Tibial nerve (tissue), 4 donors: ENCODE results near the gene S100A10. TPM values are rescaled to one million over a fixed set of nuclear protein-coding genes. Genes with fewer than 3 reads are reported as not detected.

Source experiments
- DNase-seq, 2 donors: peaks; one replicate each; pipeline ENCODE4 v3.0.0-alpha.2; 2019; ENCODE audit warnings: low spot score in 2 of 2
- H3K27ac ChIP-seq, 4 donors: fragments of 200-600 bp; sonication (generic) in 3 of 4; one replicate each; pipeline ENCODE4 v1.5.1; 2017 to 2019; ENCODE audit warnings: mild to moderate bottlenecking in 1 of 4
- H3K27me3 ChIP-seq, 2 donors: fragments of 200-600 bp; sonication (generic) in 1 of 2; one replicate each; pipeline versions ENCODE4 v1.5.1 to v1.6.0; 2017 to 2019
- H3K36me3 ChIP-seq, 3 donors: fragments of 200-600 bp; sonication (generic); one replicate each; pipeline ENCODE4 v1.5.1; 2018 to 2019
- H3K4me1 ChIP-seq, 4 donors: fragments of 200-600 bp; sonication (generic) in 3 of 4; one replicate each; pipeline ENCODE4 v1.5.1; 2017 to 2019
- H3K4me3 ChIP-seq, 4 donors: fragments of 200-600 bp; sonication (generic) in 3 of 4; one replicate each; pipeline ENCODE4 v1.5.1; 2017 to 2019; ENCODE audit warnings: mild to moderate bottlenecking in 1 of 4, moderate library complexity in 1 of 4
- H3K9me3 ChIP-seq, 4 donors: fragments of 200-600 bp; sonication (generic) in 3 of 4; one replicate each; pipeline ENCODE4 v1.5.1; 2017 to 2019
- CTCF ChIP-seq, 5 experiments: fragments of 200-600 bp in 3 of 5; fragments of 450-650 bp in 2 of 5; sonication (generic) in 3 of 5; IDR thresholded peaks; one replicate each; pipeline ENCODE4 v1.5.1; 2016 to 2019; ENCODE audit warnings: antibody characterized with exemption in 5 of 5, mild to moderate bottlenecking in 3 of 5, moderate library complexity in 2 of 5
- EP300 ChIP-seq, 2 donors: sonication (generic); formaldehyde crosslinking; IDR thresholded peaks; one replicate each; pipeline ENCODE4 v1.6.1; 2017; ENCODE audit warnings: antibody characterized with exemption in 2 of 2, mild to moderate bottlenecking in 1 of 2
- POLR2A ChIP-seq, 2 donors: fragments of 450-650 bp; IDR thresholded peaks; one replicate each; pipeline ENCODE4 v1.6.1; 2017; ENCODE audit warnings: antibody characterized with exemption in 2 of 2, mild to moderate bottlenecking in 2 of 2, moderate library complexity in 2 of 2
- WGBS, 2 donors: methylation state at CpG; one replicate each; pipeline ENCODE4 v1.1.5; 2018; 5-methylcytosine and 5-hydroxymethylcytosine counted together
- total RNA-seq, 4 donors: library from RNA; depleted of rRNA; stranded (reverse); fragments of >200 nt; gene quantifications; one replicate each; pipeline ENCODE4 v1.1.0, GENCODE V29; 2016

S100A10 gene
- total RNA-seq, 4 donors from 2014 or later = 108 to 230 (median 192) TPM

GRCh38 chr1:151998611-151999362 lies 5.1 kb upstream of the S100A10 start:
- no peak for DNase-seq
- no peak overlapping the region for H3K27ac ChIP-seq
- peaks cover 0 to 46% (median 19%) of the 10 kb centered on the region in 4 donors for H3K4me1 ChIP-seq
- H3K27me3 ChIP-seq = no peaks in the 10 kb centered on the region
- H3K4me3 ChIP-seq = no peak overlapping the region
- H3K36me3 ChIP-seq = no peaks in the 10 kb centered on the region
- TF ChIP-seq CTCF (IDR thresholded peaks at IDR 0.05) = no peak
- TF ChIP-seq EP300 (IDR thresholded peaks at IDR 0.05) = no peak
- H3K9me3 ChIP-seq = no peaks in the 10 kb centered on the region

DNA sequence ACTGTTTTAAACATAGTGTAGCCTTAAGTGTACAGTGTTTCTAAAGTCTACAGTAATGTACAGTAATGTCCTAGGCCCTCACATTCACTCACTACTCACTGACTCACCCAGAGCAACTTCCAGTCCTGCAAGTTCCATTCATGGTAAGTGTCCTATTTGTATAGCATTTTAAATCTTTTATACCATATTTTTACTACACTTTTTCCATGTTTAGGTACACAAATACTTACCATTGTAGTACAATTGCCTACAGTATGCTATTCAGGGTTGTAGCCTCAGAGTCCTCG lies 3.6 kb upstream of the S100A10 start:
- 91 to 97% methylated on average over 1 of the region's 1 CpG for WGBS, 2 donors
- Histone ChIP-seq H3K27me3 (no peaks in the 10 kb centered on the region), H3K9me3 (no peaks in the 10 kb centered on the region)

GRCh38 chr1:151995774-151996173 lies 2.1 kb upstream of the S100A10 start:
- TF ChIP-seq EP300 (IDR thresholded peaks at IDR 0.05) = no peak
- TF ChIP-seq CTCF (IDR thresholded peaks at IDR 0.05) = no peak
- no peak for TF ChIP-seq POLR2A (IDR thresholded peaks at IDR 0.05)
- Histone ChIP-seq H3K27me3 (no peaks in the 10 kb centered on the region), H3K4me1 (peaks cover 0 to 46% (median 21%) of the 10 kb centered on the region in 4 donors), H3K4me3 (no peak overlapping the region), H3K9me3 (no peaks in the 10 kb centered on the region), H3K27ac (no peak overlapping the region), H3K36me3 (no peaks in the 10 kb centered on the region)
- no peak for DNase-seq
- WGBS, 2 donors = 43 to 59% methylated on average over 2 of the region's 2 CpGs

More for the DNA sequence above, 3.6 kb upstream of the S100A10 start:
- no peak overlapping the region for H3K27ac ChIP-seq
- H3K4me1 ChIP-seq = peaks cover 0 to 46% (median 19%) of the 10 kb centered on the region in 4 donors
- H3K4me3 ChIP-seq = no peak overlapping the region
- no peaks in the 10 kb centered on the region for H3K36me3 ChIP-seq
- no peak for TF ChIP-seq CTCF (IDR thresholded peaks at IDR 0.05)
- TF ChIP-seq POLR2A (IDR thresholded peaks at IDR 0.05) = no peak
- no peak for TF ChIP-seq EP300 (IDR thresholded peaks at IDR 0.05)
- DNase-seq = no peak

DNA sequence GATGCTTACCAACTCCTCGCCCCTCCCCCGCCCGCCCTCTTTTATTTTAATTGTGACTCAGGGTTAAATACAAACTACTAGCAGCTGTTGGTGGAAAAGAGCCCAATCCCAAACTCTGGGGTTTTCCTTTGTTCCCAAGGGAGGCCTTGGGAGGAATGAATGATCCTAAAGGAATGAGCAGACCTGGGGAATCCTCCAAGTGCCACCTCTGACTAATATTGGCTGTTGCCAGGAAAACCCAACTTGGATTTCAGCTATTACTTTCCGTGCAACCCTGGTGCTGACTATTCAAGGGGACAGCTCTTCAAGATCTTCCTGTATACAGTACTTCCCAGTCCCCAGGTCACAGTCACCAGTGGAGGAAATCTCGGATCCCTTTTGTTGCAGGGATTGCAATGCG lies 1.3 kb upstream of the S100A10 start:
- H3K9me3 ChIP-seq = no peaks in the 10 kb centered on the region
- peaks cover 0 to 49% (median 29%) of the 10 kb centered on the region in 4 donors for H3K4me1 ChIP-seq
- no peak for DNase-seq
- H3K36me3 ChIP-seq = no peaks in the 10 kb centered on the region
- 57 to 65% methylated on average over 6 of the region's 6 CpGs for WGBS, 2 donors
- H3K27ac ChIP-seq = peak overlapping the region in 3 of 4 donors; percentile 94 to 99 (median 98)
- H3K4me3 ChIP-seq = no peak overlapping the region
- no peaks in the 10 kb centered on the region for H3K27me3 ChIP-seq
- TF ChIP-seq EP300 (IDR thresholded peaks at IDR 0.05) (peak in 1 of 2 donors; percentile 9), CTCF (IDR thresholded peaks at IDR 0.05) (no peak), POLR2A (IDR thresholded peaks at IDR 0.05) (no peak)

DNA sequence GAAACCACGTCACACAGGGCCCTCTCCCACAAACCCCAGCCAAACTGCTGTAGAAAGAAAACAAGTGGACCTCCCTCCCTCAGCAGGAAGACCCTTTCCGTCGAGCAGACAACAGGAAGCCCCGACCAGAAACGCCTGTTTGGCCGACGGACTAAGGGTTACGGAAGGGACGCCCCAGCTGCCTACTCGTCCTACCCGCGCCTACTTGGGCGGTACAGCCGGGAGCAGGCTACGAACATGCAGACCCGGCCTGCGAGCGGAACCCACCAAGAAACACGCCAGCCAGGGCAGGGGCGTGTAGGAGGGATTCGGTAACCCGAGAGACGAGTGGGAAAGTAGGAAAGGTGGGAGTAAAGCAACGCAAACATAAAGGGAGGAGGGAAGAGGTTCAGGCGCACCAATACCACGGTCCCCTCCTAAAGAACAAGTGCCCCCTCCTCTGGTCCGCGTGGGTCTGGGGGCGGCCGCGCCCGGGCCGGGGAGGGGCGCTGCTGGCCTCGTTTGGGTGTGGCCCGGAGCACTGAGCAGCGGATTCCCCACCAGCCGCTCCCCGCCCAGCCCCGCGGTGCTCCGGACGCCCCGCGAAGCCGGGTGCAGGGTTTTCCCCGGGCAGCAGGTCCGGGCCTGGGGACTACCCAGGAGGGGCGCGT lies 450 bp downstream of the S100A10 start:
- peak overlapping the region; percentile 70 to 98 (median 92) for H3K4me3 ChIP-seq
- peak overlapping the region; percentile 82 to 99 (median 96) for H3K27ac ChIP-seq
- DNase-seq = peak in 1 of 2 donors; percentile 23
- H3K36me3 ChIP-seq = no peaks in the 10 kb centered on the region
- H3K9me3 ChIP-seq = no peaks in the 10 kb centered on the region
- WGBS, 2 donors = 0 to 7% methylated on average over 24 to 46 of the region's 50 CpGs
- peaks cover 0 to 67% (median 47%) of the 10 kb centered on the region in 4 donors for H3K4me1 ChIP-seq
- no peaks in the 10 kb centered on the region for H3K27me3 ChIP-seq
- TF ChIP-seq POLR2A (IDR thresholded peaks at IDR 0.05) (no peak), EP300 (IDR thresholded peaks at IDR 0.05) (no peak), CTCF (IDR thresholded peaks at IDR 0.05) (no peak)
